Measurements from ENCODE around the gene ZNF777.
"Not testable (repeated sequence)": the region's sequence is repeated elsewhere in the genome, so short reads cannot be mapped to it uniquely, and the experiment has no call there.

ZNF777 gene

DNA sequence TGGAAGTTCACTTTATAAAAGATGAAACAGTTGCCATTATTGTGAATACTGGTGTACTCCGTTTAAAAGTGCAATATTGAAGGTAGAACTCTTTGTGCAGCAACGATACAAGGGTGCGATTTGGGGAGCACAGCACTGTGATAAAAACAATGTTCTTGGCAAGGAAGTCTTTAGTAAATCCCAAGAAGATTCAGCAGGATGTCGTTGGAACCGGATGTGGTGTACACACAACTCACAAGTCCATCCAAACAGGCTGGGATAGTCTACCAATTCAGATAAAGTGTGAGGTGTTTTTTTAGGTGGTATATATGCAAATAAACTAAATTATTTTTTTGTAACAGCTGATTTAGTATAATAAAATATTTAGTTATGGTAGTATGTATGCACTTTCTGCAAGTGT, 46.7 kb downstream of the ZNF777 start:
- DNase-seq (ENCODE audit: low read depth) = no peak

DNA sequence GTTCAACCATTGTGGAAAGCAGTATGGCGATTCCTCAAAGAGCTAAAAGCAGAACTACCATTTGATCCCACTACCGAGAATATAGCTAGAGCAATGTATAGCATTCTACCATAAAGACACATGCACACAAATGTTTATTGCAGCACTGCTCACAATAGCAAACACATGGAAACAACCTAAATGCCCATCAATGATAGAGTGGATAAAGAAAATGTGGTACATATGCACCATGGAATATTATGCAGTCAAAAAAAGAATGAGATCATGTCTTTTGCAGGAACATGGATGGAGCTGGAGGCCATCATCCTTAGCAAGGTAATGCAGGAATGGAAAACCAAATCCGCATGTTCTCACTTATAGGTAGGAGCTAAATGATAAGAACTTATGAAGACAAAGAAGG, 47.8 kb downstream of the ZNF777 start:
- not testable (repeated sequence) for DNase-seq (ENCODE audit: low read depth)

DNA sequence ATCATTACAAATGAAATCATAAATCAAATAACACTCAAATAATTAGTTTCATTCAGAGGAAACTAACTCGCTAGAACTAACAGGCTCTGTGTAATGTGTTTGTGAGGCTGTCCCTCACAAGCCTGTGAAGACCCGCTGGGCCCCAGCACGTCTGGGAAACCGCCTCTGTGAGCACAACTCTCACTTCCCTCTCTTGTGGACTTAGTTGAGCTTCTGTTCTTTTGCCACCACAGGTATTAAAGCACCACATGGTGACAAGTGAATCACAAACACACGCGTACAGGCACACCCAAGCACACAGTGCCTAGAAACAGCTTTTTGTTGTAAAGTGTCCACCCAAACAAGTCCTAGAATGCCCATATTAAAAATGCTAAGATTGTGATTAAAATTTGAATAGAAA, 51.0 kb downstream of the ZNF777 start:
- DNase-seq (ENCODE audit: low read depth) = no peak

DNA sequence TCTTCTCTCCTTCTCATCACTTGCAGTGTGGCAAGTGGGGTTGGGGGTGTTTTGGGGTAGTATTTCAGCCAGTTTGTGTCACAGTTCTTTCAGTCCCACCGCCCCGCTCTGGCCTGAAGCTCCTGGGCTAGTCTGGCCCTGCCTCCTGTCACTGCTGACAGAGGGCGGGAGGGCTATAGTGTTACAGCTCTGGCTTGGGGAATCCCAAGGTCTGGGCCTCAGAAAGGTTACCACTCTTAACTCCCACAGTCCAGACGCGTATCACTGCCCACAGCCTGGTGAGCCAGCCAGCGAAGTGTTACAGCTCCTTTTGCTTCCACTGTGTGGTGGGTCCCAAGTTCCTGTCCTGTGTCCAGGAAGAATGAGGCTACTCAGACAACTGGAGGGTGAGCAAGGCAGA, 56.0 kb downstream of the ZNF777 start:
- no peak for DNase-seq (ENCODE audit: low read depth)

DNA sequence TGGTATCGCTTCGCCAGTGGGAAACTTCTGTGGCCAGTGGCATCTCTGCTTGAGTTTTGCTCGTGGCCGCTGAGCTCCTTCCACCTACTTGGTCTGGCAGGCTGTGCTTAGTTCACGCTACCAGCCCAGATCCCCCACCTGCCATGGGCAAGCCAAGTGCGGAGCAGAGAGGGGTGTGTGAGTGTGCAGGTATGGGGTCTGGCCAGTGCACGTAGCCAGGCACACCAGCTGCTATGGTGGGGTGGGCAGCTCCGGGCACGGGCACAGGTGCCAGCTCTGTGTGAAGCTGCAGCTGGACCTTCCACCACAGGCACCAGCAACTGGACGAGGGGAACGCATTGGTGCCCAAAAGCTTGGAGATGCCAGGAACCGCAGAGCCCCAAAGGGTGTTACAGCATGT, 56.5 kb downstream of the ZNF777 start:
- DNase-seq (ENCODE audit: low read depth) = no peak

DNA sequence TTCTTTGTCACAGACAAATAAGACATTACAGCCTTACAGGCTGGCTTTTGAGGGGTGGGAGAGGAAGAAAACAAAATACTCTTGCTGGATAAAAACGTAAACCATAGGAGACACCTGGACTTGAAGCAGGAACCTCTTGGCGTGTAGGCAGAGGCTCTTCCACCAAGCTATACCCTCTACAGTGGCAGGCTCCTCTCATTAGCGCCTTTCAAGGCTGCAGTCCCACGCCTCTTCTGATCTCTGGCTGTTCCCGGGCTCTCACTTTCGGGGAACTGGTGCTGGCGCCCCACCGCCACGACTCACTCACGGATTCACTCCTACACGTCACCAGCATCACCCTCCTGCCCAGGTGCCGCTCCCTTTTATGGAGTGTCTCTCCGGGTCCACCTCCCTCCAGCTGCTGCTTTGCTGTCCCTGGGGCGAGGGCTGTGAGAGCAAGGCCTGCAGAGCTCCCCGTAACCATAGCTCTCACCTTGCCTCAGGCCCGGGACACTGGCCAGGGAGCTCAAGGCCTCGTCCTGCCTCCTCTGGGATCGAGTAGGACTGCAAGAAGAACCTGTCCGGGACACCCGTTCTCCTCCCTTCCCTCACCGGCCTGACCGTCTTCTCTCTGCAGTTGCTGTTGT, 62.6 kb downstream of the ZNF777 start:
- no peak for DNase-seq (ENCODE audit: low read depth)

DNA sequence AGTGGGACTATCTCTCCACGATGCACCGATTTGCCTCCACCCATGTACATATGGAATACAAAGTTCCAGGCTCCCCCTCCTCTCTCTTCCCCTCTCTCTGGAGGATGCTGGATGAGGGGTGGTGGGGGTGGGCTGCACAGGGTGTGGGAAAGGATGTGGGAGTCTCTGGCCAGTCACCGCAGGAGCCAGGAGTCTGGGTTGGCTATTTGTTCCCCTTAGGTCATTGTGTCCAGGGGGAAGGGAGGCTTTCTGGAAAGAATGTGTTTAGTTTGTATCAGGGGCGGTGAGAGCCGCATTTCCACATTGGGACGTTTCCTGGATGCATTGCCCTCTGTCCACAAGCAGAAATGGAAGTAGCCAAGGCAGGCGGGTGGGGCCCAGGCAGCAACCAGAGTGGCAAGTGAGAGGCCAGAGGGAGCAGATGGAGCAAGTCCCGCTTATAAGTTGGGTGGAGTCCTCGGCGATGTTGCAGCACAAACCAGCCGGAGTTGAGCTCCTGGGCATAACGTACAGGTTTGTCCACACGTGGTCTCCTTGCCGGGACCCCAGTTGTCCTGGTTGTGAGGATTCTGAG, 63.3 kb downstream of the ZNF777 start:
- no peak for DNase-seq (ENCODE audit: low read depth)

DNA sequence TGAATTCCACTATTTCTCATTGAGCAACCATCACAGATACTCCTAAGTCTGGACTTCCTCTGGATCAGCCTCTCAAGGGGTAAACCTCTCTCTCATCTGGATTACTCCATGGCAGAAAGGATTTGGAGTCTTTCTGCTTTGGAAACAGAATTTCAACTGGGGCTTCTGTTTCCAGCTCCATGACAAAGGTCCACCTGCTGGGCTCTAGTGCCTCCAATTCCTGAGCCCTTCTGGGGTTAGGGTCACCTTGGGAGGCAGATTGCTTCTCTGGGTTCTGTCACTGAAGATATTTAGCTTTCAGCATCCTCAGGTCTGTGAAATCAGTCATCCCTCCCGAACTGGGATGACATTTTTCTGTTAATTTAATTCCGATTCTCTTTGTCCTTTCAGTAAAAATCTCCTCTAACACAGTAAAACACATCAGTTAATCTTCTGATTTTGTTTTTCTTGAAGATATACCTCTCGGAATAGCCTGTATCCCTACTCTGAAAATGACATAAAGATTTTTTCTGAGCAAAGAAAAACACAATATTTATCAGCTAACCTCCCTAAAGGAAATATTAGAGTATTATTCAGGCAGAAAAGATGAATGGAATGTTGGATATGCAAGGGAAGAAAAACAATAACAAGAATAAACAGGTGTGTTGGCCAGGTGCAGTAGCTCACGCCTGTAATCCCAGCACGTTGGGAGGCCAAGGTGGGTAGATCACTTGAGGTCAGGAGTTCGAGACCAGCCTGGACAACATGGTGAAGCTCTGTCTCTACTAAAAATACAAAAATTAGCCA, 72.1 kb downstream of the ZNF777 start:
- not testable (repeated sequence) for DNase-seq (ENCODE audit: low read depth)

DNA sequence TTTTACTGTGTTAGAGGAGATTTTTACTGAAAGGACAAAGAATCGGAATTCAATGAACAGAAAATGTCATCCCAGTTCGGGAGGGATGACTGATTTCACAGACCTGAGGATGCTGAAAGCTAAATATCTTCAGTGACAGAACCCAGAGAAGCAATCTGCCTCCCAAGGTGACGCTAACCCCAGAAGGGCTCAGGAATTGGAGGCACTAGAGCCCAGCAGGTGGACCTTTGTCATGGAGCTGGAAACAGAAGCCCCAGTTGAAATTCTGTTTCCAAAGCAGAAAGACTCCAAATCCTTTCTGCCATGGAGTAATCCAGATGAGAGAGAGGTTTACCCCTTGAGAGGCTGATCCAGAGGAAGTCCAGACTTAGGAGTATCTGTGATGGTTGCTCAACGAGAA, 74.3 kb downstream of the ZNF777 start:
- not testable (repeated sequence) for DNase-seq (ENCODE audit: low read depth)

DNA sequence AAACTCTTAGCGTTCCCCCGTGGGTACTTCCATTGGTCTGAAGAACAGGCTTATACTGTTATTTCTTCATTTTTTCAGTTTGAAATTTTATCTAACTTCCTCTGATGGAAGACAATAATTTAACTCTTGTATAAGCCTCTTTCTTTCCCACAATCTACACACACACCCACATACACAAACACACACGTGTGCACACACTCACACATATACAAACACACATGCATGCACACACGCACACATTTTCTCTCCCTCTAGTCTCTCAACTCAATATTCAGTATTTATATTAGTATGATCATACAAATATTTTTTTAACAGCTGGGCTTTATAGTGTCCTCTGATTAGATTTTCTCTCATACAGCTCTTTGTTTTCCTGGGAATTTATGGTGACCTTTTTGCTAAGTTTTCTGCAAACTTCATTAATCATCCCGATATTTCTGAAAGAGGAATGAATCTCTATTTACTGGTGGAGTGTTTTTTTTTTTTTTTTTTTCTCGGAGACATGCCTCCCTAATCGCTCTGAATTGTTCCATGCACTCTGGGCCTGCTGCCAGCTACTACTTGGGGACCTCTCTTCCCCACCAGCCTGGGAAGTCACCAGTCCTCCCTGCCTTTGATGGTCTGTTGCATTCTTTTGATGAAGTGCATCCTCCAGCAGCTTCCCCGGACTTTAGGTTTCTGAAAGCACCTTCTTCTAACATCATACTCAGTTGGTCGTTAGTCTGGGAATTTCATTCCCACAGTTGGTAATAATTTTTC, 75.5 kb downstream of the ZNF777 start:
- no peak for DNase-seq (ENCODE audit: low read depth)

All from T-helper 22 cell (primary cell).